Neural progenitor cell (in vitro differentiated cells): ENCODE results near the gene OSGIN1.

ENCODE experiments used
- EZH2 ChIP-seq: fragments of 200-600 bp; sonication (generic); IDR thresholded peaks from 2 replicates; pipeline ENCODE4 v1.6.1; 2017; ENCODE audit warnings: antibody characterized with exemption, mild to moderate bottlenecking, moderate library complexity
- TF ChIP-seq, protein P1 (sequence below): fragments of 200-600 bp; sonication (generic); IDR thresholded peaks from 2 replicates; pipeline ENCODE4 v1.5.1; 2017; ENCODE audit warnings: antibody characterized with exemption, mild to moderate bottlenecking

DNA sequence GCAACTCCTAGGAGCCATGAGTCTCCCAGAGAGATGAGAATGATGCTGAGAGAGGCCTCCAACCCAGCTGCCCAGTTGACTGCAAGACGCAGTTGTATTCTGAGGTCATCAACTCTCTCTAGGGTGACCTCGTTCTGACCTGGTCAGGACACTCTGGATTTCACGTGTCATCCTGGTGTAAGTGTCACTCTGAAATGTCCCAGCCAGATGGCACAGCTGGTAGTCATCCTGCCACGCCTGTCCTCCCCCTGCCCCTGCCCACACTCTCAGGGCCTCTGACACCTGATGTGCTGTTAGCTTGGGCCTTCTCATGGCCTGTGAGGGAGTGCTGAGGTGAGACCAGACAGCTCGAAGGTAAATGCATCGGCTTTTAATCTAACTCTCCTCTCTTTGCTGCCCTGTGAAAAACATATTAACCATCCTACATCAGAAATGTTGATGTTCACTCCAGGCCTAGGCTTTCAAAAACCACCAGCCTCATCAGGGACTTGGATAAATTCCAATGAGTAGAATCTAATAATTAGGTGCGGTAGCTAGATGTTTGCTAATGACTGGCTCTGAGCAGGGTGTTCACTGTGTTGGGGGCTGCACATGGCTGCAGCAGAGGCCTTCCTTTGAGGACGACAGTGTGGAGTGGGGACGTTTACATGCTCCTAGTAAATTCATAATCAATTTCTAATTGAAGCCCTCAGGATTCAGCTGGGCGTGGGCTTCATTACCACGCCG, 40.4 kb upstream of the OSGIN1 start:
- TF ChIP-seq, protein P1, sequence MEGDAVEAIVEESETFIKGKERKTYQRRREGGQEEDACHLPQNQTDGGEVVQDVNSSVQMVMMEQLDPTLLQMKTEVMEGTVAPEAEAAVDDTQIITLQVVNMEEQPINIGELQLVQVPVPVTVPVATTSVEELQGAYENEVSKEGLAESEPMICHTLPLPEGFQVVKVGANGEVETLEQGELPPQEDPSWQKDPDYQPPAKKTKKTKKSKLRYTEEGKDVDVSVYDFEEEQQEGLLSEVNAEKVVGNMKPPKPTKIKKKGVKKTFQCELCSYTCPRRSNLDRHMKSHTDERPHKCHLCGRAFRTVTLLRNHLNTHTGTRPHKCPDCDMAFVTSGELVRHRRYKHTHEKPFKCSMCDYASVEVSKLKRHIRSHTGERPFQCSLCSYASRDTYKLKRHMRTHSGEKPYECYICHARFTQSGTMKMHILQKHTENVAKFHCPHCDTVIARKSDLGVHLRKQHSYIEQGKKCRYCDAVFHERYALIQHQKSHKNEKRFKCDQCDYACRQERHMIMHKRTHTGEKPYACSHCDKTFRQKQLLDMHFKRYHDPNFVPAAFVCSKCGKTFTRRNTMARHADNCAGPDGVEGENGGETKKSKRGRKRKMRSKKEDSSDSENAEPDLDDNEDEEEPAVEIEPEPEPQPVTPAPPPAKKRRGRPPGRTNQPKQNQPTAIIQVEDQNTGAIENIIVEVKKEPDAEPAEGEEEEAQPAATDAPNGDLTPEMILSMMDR: no peak
- no peak for TF ChIP-seq EZH2
